Testis (tissue), 3 donors: ENCODE results near the gene CPNE1. TPM values are rescaled to one million over a fixed set of nuclear protein-coding genes. Genes with fewer than 3 reads are reported as not detected.

Source experiments
- DNase-seq: peaks from one replicate; pipeline ENCODE4 v3.0.0-alpha.2; 2019
- H3K27ac ChIP-seq, 2 donors: fragments of 200-600 bp; sonication (generic); one replicate each; pipeline ENCODE4 v1.5.1; 2019
- H3K27me3 ChIP-seq: fragments of 200-600 bp; sonication (generic); one replicate; pipeline ENCODE4 v1.5.1; 2019
- H3K36me3 ChIP-seq: fragments of 200-600 bp; sonication (generic); one replicate; pipeline ENCODE4 v1.5.1; 2017; ENCODE audit warnings: low read depth; ENCODE audit errors: missing control alignments
- H3K4me1 ChIP-seq: fragments of 200-600 bp; sonication (generic); one replicate; pipeline ENCODE4 v1.5.1; 2019
- H3K4me3 ChIP-seq, 2 donors: fragments of 200-600 bp; sonication (generic); one replicate each; pipeline ENCODE4 v1.5.1; 2017 to 2019
- H3K9me3 ChIP-seq: fragments of 200-600 bp; sonication (generic); one replicate; pipeline ENCODE4 v1.5.1; 2017
- POLR2A ChIP-seq: fragments of 450-650 bp; IDR thresholded peaks from one replicate; pipeline ENCODE4 v1.6.1; 2017; ENCODE audit warnings: antibody characterized with exemption, mild to moderate bottlenecking, moderate library complexity
- WGBS, 2 donors: methylation state at CpG; one replicate each; pipeline ENCODE4 v1.1.5; 2018; 5-methylcytosine and 5-hydroxymethylcytosine counted together
- intact Hi-C: fragments of 100-400 bp; cut with DNase I; formaldehyde crosslinking; loops from one replicate; pipeline ENCODE4 v1.15.1; 2023; ENCODE audit warnings: low total_unique reads
- polyA plus RNA-seq: library from polyadenylated mRNA; stranded (reverse); fragments of 350-450 nt; fragmentation: Illumina TruSeq; extraction: RNeasy Lipid Tissue Mini Kit (QIAGEN cat#74804); gene quantifications from one replicate; pipeline ENCODE4 v1.2.3, GENCODE V29; 2014; ENCODE audit warnings: low read depth, low replicate concordance; ENCODE audit not compliant: insufficient read depth
- small RNA-seq, 2 donors: library from RNA; depleted of rRNA; stranded (forward); fragments of <200 nt; gene quantifications; one replicate each; pipeline ENCODE3, GENCODE V24; 2016
- total RNA-seq, 2 donors: library from RNA; depleted of rRNA; stranded (reverse); fragments of >200 nt; gene quantifications; one replicate each; pipeline ENCODE4 v1.2.3, GENCODE V29; 2016
- TF ChIP-seq, protein P1 (sequence below), 3 experiments: fragments of 450-650 bp in 2 of 3; fragments of 200-600 bp in 1 of 3; sonication (generic) in 1 of 3; IDR thresholded peaks; one replicate each; pipeline ENCODE4 v1.5.1; 2016 to 2019; ENCODE audit warnings: antibody characterized with exemption in 3 of 3, mild to moderate bottlenecking in 2 of 3, moderate library complexity in 1 of 3

The CPNE1 gene
- total and polyA plus RNA-seq, 3 donors from 2014 or later: 60.6 to 105 (median 103) TPM

DNA sequence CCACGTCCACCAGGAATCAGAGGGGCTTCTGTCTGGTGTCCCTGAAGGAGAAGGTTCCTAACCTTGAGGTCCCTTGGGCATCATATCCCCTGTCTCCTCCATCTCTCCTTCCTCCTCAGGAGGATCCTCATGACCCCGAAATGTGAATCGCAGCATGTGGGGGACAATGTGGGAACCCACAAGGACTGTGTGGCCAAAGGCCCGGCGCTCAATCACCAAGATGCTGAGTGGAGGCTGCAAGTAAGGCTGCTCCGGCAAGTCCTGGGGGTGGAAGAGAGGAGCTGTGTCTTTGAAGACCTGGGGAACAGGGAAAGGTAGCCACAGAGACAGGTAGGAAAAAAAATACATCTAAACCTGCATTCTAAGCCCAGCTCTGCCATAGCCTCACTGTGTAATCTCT, 85.5 kb downstream of the CPNE1 start:
- TF ChIP-seq POLR2A: no peak
- TF ChIP-seq, protein P1, sequence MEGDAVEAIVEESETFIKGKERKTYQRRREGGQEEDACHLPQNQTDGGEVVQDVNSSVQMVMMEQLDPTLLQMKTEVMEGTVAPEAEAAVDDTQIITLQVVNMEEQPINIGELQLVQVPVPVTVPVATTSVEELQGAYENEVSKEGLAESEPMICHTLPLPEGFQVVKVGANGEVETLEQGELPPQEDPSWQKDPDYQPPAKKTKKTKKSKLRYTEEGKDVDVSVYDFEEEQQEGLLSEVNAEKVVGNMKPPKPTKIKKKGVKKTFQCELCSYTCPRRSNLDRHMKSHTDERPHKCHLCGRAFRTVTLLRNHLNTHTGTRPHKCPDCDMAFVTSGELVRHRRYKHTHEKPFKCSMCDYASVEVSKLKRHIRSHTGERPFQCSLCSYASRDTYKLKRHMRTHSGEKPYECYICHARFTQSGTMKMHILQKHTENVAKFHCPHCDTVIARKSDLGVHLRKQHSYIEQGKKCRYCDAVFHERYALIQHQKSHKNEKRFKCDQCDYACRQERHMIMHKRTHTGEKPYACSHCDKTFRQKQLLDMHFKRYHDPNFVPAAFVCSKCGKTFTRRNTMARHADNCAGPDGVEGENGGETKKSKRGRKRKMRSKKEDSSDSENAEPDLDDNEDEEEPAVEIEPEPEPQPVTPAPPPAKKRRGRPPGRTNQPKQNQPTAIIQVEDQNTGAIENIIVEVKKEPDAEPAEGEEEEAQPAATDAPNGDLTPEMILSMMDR (IDR thresholded peaks at IDR 0.05): no peak

GRCh38 chr20:35578469-35578868, 86.2 kb downstream of the CPNE1 start:
- no peaks in the 10 kb centered on the region for H3K4me1 ChIP-seq
- H3K4me3 ChIP-seq: no peak overlapping the region
- no peaks in the 10 kb centered on the region for H3K9me3 ChIP-seq
- no peak overlapping the region for H3K27ac ChIP-seq
- 91 to 92% methylated on average over 8 of the region's 8 CpGs for WGBS, 2 donors
- no peak for DNase-seq
- H3K27me3 ChIP-seq: no peaks in the 10 kb centered on the region
- intact Hi-C loops: no loop called here
- H3K36me3 ChIP-seq: no peaks in the 10 kb centered on the region
- TF ChIP-seq POLR2A: no peak
- TF ChIP-seq, protein P1 (IDR thresholded peaks at IDR 0.05): no peak

More for the DNA sequence above, 85.5 kb downstream of the CPNE1 start:
- whole genome bisulfite sequencing, 2 donors: 92 to 93% methylated on average over 6 of the region's 6 CpGs
- intact Hi-C loops: no loop called here
- no peak overlapping the region for H3K27ac ChIP-seq
- no peaks in the 10 kb centered on the region for H3K4me1 ChIP-seq
- H3K9me3 ChIP-seq: no peaks in the 10 kb centered on the region
- no peak for DNase-seq
- no peak overlapping the region for H3K4me3 ChIP-seq
- H3K36me3 ChIP-seq: no peaks in the 10 kb centered on the region
- H3K27me3 ChIP-seq: no peaks in the 10 kb centered on the region

- Histone ChIP-seq H3K4me1 (no peaks in the 10 kb centered on the region), H3K27me3 (no peaks in the 10 kb centered on the region), H3K9me3 (no peaks in the 10 kb centered on the region), H3K36me3 (no peaks in the 10 kb centered on the region), H3K27ac (no peak overlapping the region), H3K4me3 (no peak overlapping the region)
- 73 to 77% methylated on average over 3 of the region's 3 CpGs for WGBS, 2 donors
- no peak for DNase-seq
- intact Hi-C loops: no loop called here
- TF ChIP-seq POLR2A: no peak
- TF ChIP-seq, protein P1 (IDR thresholded peaks at IDR 0.05): no peak
These were observed 87.9 kb downstream of the CPNE1 start for GRCh38 chr20:35576816-35577215.

Small RNA genes lying within 50 kb of the gene (small RNA-seq; reads per million reads assigned to genes)
- 0 reads per million in 2 donors for gene RNU6-759P
- gene RPL37P1: 0 reads per million in 2 donors

Other genes starting within 250 kb of the CPNE1 start
- gene GDF5, start 226.7 kb downstream of the CPNE1 start, total RNA-seq: 1 to 10 TPM in 1 of 2 donors, under 1 TPM in 1; 0.94 to 1.1 TPM
- gene GDF5, start 226.7 kb downstream of the CPNE1 start, polyA plus RNA-seq: 0.84 TPM
- gene CEP250, start 209.3 kb downstream of the CPNE1 start, total RNA-seq: 10 to 100 TPM; 41.2 to 54.5 TPM
- gene CEP250, start 209.3 kb downstream of the CPNE1 start, polyA plus RNA-seq: 68.6 TPM
- 10 to 100 TPM in 1 of 2 donors, 1 to 10 TPM in 1; 8.5 to 17.3 TPM for gene C20orf173, start 135.2 kb downstream of the CPNE1 start, total RNA-seq
- 47.2 TPM for gene C20orf173, start 135.2 kb downstream of the CPNE1 start, polyA plus RNA-seq
- 100 to 1,000 TPM; 337 to 338 TPM for gene ERGIC3, start 122.8 kb downstream of the CPNE1 start, total RNA-seq
- gene ERGIC3, start 122.8 kb downstream of the CPNE1 start, polyA plus RNA-seq: 493 TPM
- 10 to 100 TPM; 21.6 to 49.0 TPM for gene SPAG4, start 49.1 kb downstream of the CPNE1 start, total RNA-seq
- 39.0 TPM for gene SPAG4, start 49.1 kb downstream of the CPNE1 start, polyA plus RNA-seq
- gene RBM12, start within 50 bp of the CPNE1 start, total RNA-seq: 10 to 100 TPM; 40.8 to 46.3 TPM
- 54.9 TPM for gene RBM12, start within 50 bp of the CPNE1 start, polyA plus RNA-seq
- 10 to 100 TPM; 84.1 to 90.6 TPM for gene NFS1, start 34.5 kb upstream of the CPNE1 start, total RNA-seq
- gene NFS1, start 34.5 kb upstream of the CPNE1 start, polyA plus RNA-seq: 86.6 TPM
- gene ROMO1, start 34.5 kb upstream of the CPNE1 start, total RNA-seq: 100 to 1,000 TPM; 200 to 276 TPM
- gene ROMO1, start 34.5 kb upstream of the CPNE1 start, polyA plus RNA-seq: 160 TPM
- gene RBM39, start 77.4 kb upstream of the CPNE1 start, total RNA-seq: 100 to 1,000 TPM; 273 to 278 TPM
- gene RBM39, start 77.4 kb upstream of the CPNE1 start, polyA plus RNA-seq: 116 TPM
- gene PHF20, start 107.1 kb upstream of the CPNE1 start, total RNA-seq: 100 to 1,000 TPM in 1 of 2 donors, 10 to 100 TPM in 1; 59.8 to 108 TPM
- 76.1 TPM for gene PHF20, start 107.1 kb upstream of the CPNE1 start, polyA plus RNA-seq